GM12878 (cell line): Measurements from ENCODE around the gene ARHGEF37. TPM values are rescaled to one million over a fixed set of nuclear protein-coding genes. Genes with fewer than 3 reads are reported as not detected.

Experiments
- ATAC-seq: fragments of 200-7000 bp; cut with Tn5 transposase; 3 replicates; pipeline ENCODE4 v1.9.1; 2020; ENCODE audit warnings: mild to moderate bottlenecking, moderate library complexity
- BruUV-seq: library from RNA; stranded (reverse); fragments of 400-500 nt; replicated peaks from 2 replicates; lab custom pipeline; 2021; lab: Mats Ljungman, UMichigan
- CTCF ChIA-PET: fragments of 300-600 bp; sonication (Branson Sonifier 250); formaldehyde crosslinking; extraction: SDS; loops from one replicate; lab custom pipeline; 2021; ENCODE audit warnings: inconsistent platforms; lab: Yijun Ruan, JAX
- POLR2A ChIA-PET: fragments of 350-600 bp; formaldehyde crosslinking; extraction: SDS; loops from one replicate; lab custom pipeline; 2021; ENCODE audit warnings: inconsistent platforms; lab: Charles Lee
- RAD21 ChIA-PET: fragments of 300-600 bp; sonication (Branson Sonifier 250); formaldehyde crosslinking; loops from one replicate; lab custom pipeline; 2023; ENCODE audit warnings: antibody characterized with exemption; ENCODE audit not compliant: unreplicated experiment; lab: Charles Lee
- SMC1A ChIA-PET: fragments of 300-600 bp; sonication (Branson Sonifier 250); formaldehyde crosslinking; loops from one replicate; lab custom pipeline; 2023; ENCODE audit not compliant: unreplicated experiment, uncharacterized antibody; lab: Charles Lee
- DNase-seq: peaks from one replicate; pipeline ENCODE4 v3.0.0-alpha.2; 2011; ENCODE audit warnings: low read depth, low spot score
- FAIRE-seq: peaks from 3 replicates; lab custom pipeline; 2011; peaks lifted over from hg19 to GRCh38; lab: Jason Lieb, UNC
- H2AFZ ChIP-seq: 2 replicates; pipeline ENCODE4 v1.6.0; 2011; ENCODE audit warnings: low read depth, low read length, control low read depth; ENCODE audit not compliant: control insufficient read depth
- H3K27ac ChIP-seq: 2 replicates; pipeline ENCODE4 v1.5.1; 2011; ENCODE audit warnings: control low read depth; ENCODE audit not compliant: control insufficient read depth, insufficient read depth
- H3K27me3 ChIP-seq, 2 experiments: replicated peaks in 1 of 2; 2 replicates each; pipeline versions ENCODE4 v1.6.0 to v1.6.1; 2011; ENCODE audit warnings: low read length in 1 of 2; ENCODE audit not compliant: control insufficient read depth in 2 of 2, insufficient read depth in 2 of 2
- H3K36me3 ChIP-seq, 2 experiments: 2 replicates each; pipeline ENCODE4 v1.5.1; 2011; ENCODE audit warnings: low read length in 1 of 2; ENCODE audit not compliant: control insufficient read depth in 2 of 2, insufficient read depth in 2 of 2
- H3K4me1 ChIP-seq: 2 replicates; pipeline ENCODE4 v1.6.1; 2011; ENCODE audit warnings: mild to moderate bottlenecking, low read length, moderate library complexity, mixed read lengths; ENCODE audit not compliant: control insufficient read depth, insufficient read depth
- H3K4me2 ChIP-seq: 2 replicates; pipeline ENCODE4 v1.6.0; 2011; ENCODE audit warnings: control low read depth; ENCODE audit not compliant: control insufficient read depth, insufficient read depth
- H3K4me3 ChIP-seq: fragments of 200-600 bp; sonication (generic); 2 replicates; pipeline ENCODE4 v1.5.1; 2016
- H3K79me2 ChIP-seq: 2 replicates; pipeline ENCODE4 v1.6.0; 2011; ENCODE audit warnings: low read length; ENCODE audit not compliant: control insufficient read depth, insufficient read depth
- H3K9ac ChIP-seq: 2 replicates; pipeline ENCODE4 v1.8.0; 2011; ENCODE audit warnings: low read length, control low read depth, mixed read lengths; ENCODE audit not compliant: control insufficient read depth, insufficient read depth
- H3K9me3 ChIP-seq: replicated peaks from 3 replicates; pipeline ENCODE4 v1.5.1; 2011; ENCODE audit warnings: mild to moderate bottlenecking, low read length; ENCODE audit not compliant: control insufficient read depth, insufficient read depth
- H4K20me1 ChIP-seq: 2 replicates; pipeline ENCODE4 v1.6.0; 2011; ENCODE audit not compliant: control insufficient read depth, insufficient read depth
- CBX5 ChIP-seq: sonication (generic); IDR thresholded peaks from 2 replicates; pipeline ENCODE4 v1.6.1; 2016; ENCODE audit warnings: low read depth, moderate library complexity, mild to moderate bottlenecking, inconsistent platforms
- CEBPB ChIP-seq, 2 experiments: fragments of 150-350 bp in 1 of 2; IDR thresholded peaks; 2 replicates each; pipeline ENCODE4 v1.6.1; 2012 to 2014; ENCODE audit warnings: low read depth in 2 of 2, low read length in 2 of 2, borderline replicate concordance in 1 of 2, inconsistent platforms in 1 of 2
- CHD1 ChIP-seq: IDR thresholded peaks from 2 replicates; pipeline ENCODE4 v1.6.1; 2012; ENCODE audit warnings: low read depth, low read length, improper control_type of control experiment
- E2F8 ChIP-seq: fragments of 450-650 bp; IDR thresholded peaks from 2 replicates; pipeline ENCODE4 v1.6.1; 2018; ENCODE audit warnings: mild to moderate bottlenecking, low read depth, moderate library complexity; ENCODE audit not compliant: partially characterized antibody
- EGR1 ChIP-seq, 2 experiments: IDR thresholded peaks; 1 replicate in 1 of 2; 2 replicates in 1 of 2; pipeline ENCODE4 v1.6.1; 2011 to 2012; ENCODE audit warnings: low read depth in 2 of 2, low read length in 2 of 2, borderline replicate concordance in 1 of 2, mild to moderate bottlenecking in 1 of 2, moderate library complexity in 1 of 2
- ETV6 ChIP-seq, 2 experiments: fragments of 450-650 bp in 1 of 2; IDR thresholded peaks in 1 of 2; conservative IDR thresholded peaks in 1 of 2; 2 replicates each; pipeline ENCODE4 v1.6.1; 2014; ENCODE audit warnings: antibody characterized with exemption in 1 of 2, borderline replicate concordance in 1 of 2, low read depth in 1 of 2, mild to moderate bottlenecking in 1 of 2, moderate library complexity in 1 of 2
- FOXK2 ChIP-seq: fragments of 450-650 bp; IDR thresholded peaks from 2 replicates; pipeline ENCODE4 v1.6.1; 2017; ENCODE audit warnings: mild to moderate bottlenecking, moderate library complexity
- GATAD2B ChIP-seq: fragments of 450-650 bp; conservative IDR thresholded peaks from 2 replicates; pipeline ENCODE4 v1.6.1; 2017; ENCODE audit warnings: low read depth, mild to moderate bottlenecking, moderate library complexity
- KDM1A ChIP-seq: fragments of 200-600 bp; sonication (generic); IDR thresholded peaks from 2 replicates; pipeline ENCODE4 v1.6.1; 2016; ENCODE audit warnings: borderline replicate concordance
- NFYB ChIP-seq: IDR thresholded peaks from 2 replicates; pipeline ENCODE4 v1.6.1; 2011; ENCODE audit warnings: low read depth, mild to moderate bottlenecking, low read length, improper control_type of control experiment, moderate library complexity; ENCODE audit not compliant: insufficient read depth
- POLR2A ChIP-seq: IDR thresholded peaks from 2 replicates; pipeline ENCODE4 v1.6.1; 2011; ENCODE audit warnings: low read depth, mild to moderate bottlenecking, low read length
- SIN3A ChIP-seq: IDR thresholded peaks from 2 replicates; pipeline ENCODE4 v1.6.1; 2012; ENCODE audit warnings: low read depth, low read length, improper control_type of control experiment
- WGBS: methylation state at CpG from one replicate; pipeline ENCODE4 v1.1.6; 2016; ENCODE audit warnings: low lambda C conversion rate; ENCODE audit not compliant: insufficient replicate concordance, insufficient coverage; ENCODE audit errors: missing lambda C conversion rate; 5-methylcytosine and 5-hydroxymethylcytosine counted together
- in situ Hi-C: fragments of 300-500 bp; cut with MboI; formaldehyde crosslinking; loops from 9 replicates; pipeline ENCODE4 v1.14.3; 2018; ENCODE audit warnings: mixed read lengths
- intact Hi-C: fragments of 100-400 bp; cut with micrococcal nuclease; formaldehyde crosslinking; loops from one replicate; pipeline ENCODE4 v1.14.2; 2022; ENCODE audit not compliant: unreplicated experiment
- polyA plus RNA-seq, 11 experiments: library from polyadenylated mRNA; depleted of rRNA in 4 of 11; unstranded in 6 of 11; stranded (reverse) in 5 of 11; fragments of >200 nt; fragmentation: Nextera tagmentation in 4 of 11; fragmentation: Illumina TruSeq in 1 of 11; extraction: Ambion mirVana in 4 of 11; extraction: Trizol in 1 of 11; gene quantifications; 1 replicate in 1 of 11; 2 replicates in 10 of 11; pipeline versions ENCODE4 v1.2.1 to v1.2.3, GENCODE V29; 2011 to 2016; ENCODE audit warnings: inconsistent platforms in 2 of 11, missing spikeins in 2 of 11, low read depth in 1 of 11
- total RNA-seq, 4 experiments: library from RNA; depleted of rRNA in 3 of 4; stranded (reverse); fragments of >200 nt in 3 of 4; fragmentation: Illumina TruSeq in 1 of 4; extraction: Trizol in 1 of 4; gene quantifications; 2 replicates each; pipeline versions ENCODE4 v1.2.1 to v1.2.3, GENCODE V29; 2013 to 2021
- TF ChIP-seq, protein P1 (sequence below): IDR thresholded peaks from 2 replicates; pipeline ENCODE4 v1.6.1; 2011; ENCODE audit warnings: low read depth, mild to moderate bottlenecking, low read length, moderate library complexity, borderline replicate concordance; ENCODE audit errors: extremely low read depth
- TF ChIP-seq, protein P2 (sequence below): fragments of 450-650 bp; formaldehyde crosslinking; IDR thresholded peaks from 2 replicates; pipeline ENCODE4 v1.5.0; 2022; ENCODE audit warnings: mild to moderate bottlenecking, missing genetic modification characterization

The ARHGEF37 gene
- total and polyA plus RNA-seq, 10 of the 15 experiments (the other 5 are each of a cell fraction or from before 2014, with no cell fraction given) = 0.16 to 1.1 (median 0.63) TPM

DNA sequence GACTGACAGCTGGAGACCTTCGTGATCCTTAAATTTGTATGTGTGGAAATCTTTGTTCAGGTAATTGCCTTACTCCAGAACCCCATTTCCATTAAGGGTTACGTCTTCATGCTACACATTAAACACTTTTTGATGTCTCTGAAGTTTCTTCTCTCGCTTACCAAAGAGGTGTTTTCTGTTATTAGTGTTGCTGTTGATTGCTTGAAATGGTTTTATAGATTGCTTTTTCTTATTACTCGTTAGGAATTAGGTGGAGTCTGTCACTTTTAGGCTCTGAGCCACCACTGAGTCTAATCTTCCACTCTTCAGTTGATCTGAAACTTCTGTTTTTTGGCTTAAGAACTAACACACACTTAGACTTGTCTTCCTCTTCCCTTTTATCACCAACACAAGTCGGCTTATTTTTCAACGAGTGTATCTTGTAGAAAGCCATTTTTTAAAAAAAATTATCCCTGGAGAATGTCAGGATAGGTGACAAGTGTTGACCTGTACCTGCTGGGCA is 86.6 kb downstream of the ARHGEF37 start:
- Histone ChIP-seq H3K27ac (no peak overlapping the region), H3K36me3 (no peaks in the 10 kb centered on the region), H3K4me1 (no peaks in the 10 kb centered on the region), H3K9me3 (peaks cover 5% of the 10 kb centered on the region; the same call in 2 of the 3 replicates), H3K4me3 (no peak overlapping the region), H3K9ac (no peak overlapping the region), H2AFZ (peak overlapping the region; percentile 98), H3K4me2 (no peak overlapping the region), H4K20me1 (no peaks in the 10 kb centered on the region), H3K27me3 (no peaks in the 10 kb centered on the region; a peak in 1 of 4 replicates), H3K79me2 (no peaks in the 10 kb centered on the region)
- BruUV-seq = no TSS peak
- RAD21 ChIA-PET = interaction anchor here (1.0 to 6.5 kb wide), 24 partner anchors 9 to 192 kb away, joined by 3 to 91 read pairs (median 5); no protein-coding TSS in a partner anchor
- POLR2A ChIA-PET = interaction anchor here (0.7 to 3.2 kb wide), 6 partner anchors 62 to 163 kb away, joined by 3 to 18 read pairs (median 6); partner anchors contain the start of gene PPARGC1B
- DNase-seq (no peak), ATAC-seq (peak; percentile 24; the same call in 1 of the 3 replicates), FAIRE-seq (no peak)
- 67% methylated on average over 6 of the region's 6 CpGs for WGBS
- in situ Hi-C loops (no loop called here), intact Hi-C loops (loop anchor here (1.0 to 5.0 kb wide), 3 partner anchors 63 to 160 kb away; partner anchors contain the start of gene PPARGC1B)
- SMC1A ChIA-PET = interaction anchor here (0.6 to 13.2 kb wide), 25 partner anchors 10 to 299 kb away, joined by 3 to 210 read pairs (median 10); partner anchors contain the start of gene PPARGC1B
- CTCF ChIA-PET = interaction anchor here (0.6 to 13.8 kb wide), 37 partner anchors 10 to 362 kb away, joined by 3 to 349 read pairs (median 8); partner anchors contain the start of gene PPARGC1B
- TF ChIP-seq, protein P1, sequence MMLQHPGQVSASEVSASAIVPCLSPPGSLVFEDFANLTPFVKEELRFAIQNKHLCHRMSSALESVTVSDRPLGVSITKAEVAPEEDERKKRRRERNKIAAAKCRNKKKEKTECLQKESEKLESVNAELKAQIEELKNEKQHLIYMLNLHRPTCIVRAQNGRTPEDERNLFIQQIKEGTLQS = no peak
- TF ChIP-seq NFYB (no peak), E2F8 (no peak), FOXK2 (no peak), CEBPB (IDR thresholded peaks at IDR 0.05; ENCODE audit: borderline replicate concordance in 1 of 2, low read depth in 2 of 2, low read length in 2 of 2) (no peak), CBX5 (no peak), CHD1 (no peak), POLR2A (no peak), GATAD2B (no peak), SIN3A (no peak), EGR1 (IDR thresholded peaks at IDR 0.05; ENCODE audit: borderline replicate concordance in 1 of 2, low read depth in 2 of 2, low read length in 2 of 2) (no peak), KDM1A (no peak), ETV6 (conservative IDR thresholded peaks at IDR 0.05 in 1 of 2, IDR thresholded peaks at IDR 0.05 in 1 of 2; ENCODE audit: borderline replicate concordance in 1 of 2, low read depth in 1 of 2) (no peak)
- TF ChIP-seq, protein P2, sequence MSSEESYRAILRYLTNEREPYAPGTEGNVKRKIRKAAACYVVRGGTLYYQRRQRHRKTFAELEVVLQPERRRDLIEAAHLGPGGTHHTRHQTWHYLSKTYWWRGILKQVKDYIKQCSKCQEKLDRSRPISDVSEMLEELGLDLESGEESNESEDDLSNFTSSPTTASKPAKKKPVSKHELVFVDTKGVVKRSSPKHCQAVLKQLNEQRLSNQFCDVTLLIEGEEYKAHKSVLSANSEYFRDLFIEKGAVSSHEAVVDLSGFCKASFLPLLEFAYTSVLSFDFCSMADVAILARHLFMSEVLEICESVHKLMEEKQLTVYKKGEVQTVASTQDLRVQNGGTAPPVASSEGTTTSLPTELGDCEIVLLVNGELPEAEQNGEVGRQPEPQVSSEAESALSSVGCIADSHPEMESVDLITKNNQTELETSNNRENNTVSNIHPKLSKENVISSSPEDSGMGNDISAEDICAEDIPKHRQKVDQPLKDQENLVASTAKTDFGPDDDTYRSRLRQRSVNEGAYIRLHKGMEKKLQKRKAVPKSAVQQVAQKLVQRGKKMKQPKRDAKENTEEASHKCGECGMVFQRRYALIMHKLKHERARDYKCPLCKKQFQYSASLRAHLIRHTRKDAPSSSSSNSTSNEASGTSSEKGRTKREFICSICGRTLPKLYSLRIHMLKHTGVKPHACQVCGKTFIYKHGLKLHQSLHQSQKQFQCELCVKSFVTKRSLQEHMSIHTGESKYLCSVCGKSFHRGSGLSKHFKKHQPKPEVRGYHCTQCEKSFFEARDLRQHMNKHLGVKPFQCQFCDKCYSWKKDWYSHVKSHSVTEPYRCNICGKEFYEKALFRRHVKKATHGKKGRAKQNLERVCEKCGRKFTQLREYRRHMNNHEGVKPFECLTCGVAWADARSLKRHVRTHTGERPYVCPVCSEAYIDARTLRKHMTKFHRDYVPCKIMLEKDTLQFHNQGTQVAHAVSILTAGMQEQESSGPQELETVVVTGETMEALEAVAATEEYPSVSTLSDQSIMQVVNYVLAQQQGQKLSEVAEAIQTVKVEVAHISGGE = no peak
